Lower leg skin (tissue), 3 donors: ENCODE measurements around the gene TUBB2B.

Experiments used
- CTCF ChIP-seq, 3 donors: fragments of 450-650 bp; IDR thresholded peaks; one replicate each; pipeline ENCODE4 v1.5.1; 2016; ENCODE audit warnings: antibody characterized with exemption in 3 of 3, mild to moderate bottlenecking in 3 of 3, moderate library complexity in 2 of 3
- POLR2A ChIP-seq, 2 donors: fragments of 450-650 bp; IDR thresholded peaks; one replicate each; pipeline ENCODE4 v1.6.1; 2016 to 2017; ENCODE audit warnings: antibody characterized with exemption in 2 of 2, mild to moderate bottlenecking in 1 of 2, moderate library complexity in 1 of 2

DNA sequence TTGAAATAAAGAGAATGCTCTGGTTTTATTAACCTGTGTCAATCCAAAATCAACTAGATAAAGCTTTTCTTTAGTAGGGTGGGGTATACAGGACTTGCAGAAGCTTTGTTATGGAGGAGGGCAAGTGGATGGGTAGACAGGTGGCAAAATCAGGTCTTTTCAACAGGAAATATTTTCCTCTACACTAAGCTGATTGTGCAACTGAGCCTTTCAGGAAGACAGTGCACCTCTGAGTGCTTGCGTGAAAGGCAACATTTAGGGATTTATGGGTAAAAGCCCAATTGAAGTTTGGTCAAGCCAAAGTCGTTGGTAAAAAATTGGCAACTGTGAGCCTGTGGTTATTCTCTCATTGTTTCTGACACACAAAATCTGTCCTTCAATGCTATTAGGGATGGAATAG is 46.3 kb downstream of the TUBB2B start:
- TF ChIP-seq POLR2A (IDR thresholded peaks at IDR 0.05) (no peak), CTCF (IDR thresholded peaks at IDR 0.05) (no peak)
